ENCODE results near the gene SPAG16. TPM values are rescaled to one million over a fixed set of nuclear protein-coding genes. Genes with fewer than 3 reads are reported as not detected.
"Not testable (repeated sequence)": the region's sequence is repeated elsewhere in the genome, so short reads cannot be mapped to it uniquely, and the experiment has no call there.

Gene SPAG16
- total RNA-seq, 2 donors from 2014 or later = 15.5 to 22.8 TPM

DNA sequence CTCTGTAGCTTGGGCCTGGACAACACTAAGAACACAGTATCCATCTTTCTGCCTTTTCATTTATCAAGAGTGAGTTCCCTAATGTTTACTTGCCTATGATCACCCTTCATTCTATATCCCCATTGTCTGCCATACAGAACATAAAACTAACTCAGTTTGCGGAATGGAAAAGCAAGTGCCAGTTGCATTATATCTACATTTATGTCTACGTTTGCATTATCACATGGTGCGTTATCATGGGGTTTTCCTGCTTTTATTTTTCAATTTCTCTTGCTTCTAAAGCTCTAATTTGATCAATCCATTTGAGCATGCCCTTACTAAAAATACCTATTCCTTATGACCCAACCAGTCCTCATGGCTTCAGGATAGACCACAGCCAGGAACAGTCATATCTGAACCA, 704.9 kb downstream of the SPAG16 start:
- ATAC-seq = no peak

DNA sequence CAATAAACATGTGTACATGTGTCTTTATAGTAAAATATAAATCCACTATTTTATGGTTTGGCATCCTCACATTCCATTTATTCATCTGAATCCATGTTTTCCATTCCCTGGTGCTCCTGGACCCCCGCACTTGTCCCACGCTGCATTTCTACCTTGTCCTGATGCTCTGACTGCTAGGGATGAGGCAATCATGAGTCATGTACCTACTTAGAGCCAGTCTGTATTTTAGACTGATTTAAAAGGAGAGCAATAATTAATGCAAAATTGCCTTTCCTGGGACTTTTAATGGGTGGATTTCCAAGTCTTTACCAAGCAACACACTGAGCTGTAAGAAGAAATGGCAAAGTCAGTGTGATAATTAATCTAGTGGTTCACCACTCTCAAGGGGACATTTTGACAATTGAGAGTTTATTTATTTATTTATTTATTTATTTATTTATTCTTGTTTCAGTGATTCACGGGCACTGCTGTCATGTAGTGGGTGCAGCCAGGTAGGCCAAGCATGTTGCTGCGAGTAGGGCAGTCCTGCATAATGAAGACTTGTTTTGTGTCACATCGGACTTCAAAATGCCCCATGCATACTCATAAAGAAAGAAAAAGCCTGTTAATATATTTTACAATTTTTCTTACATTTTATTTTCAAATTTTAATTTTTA, 707.3 kb downstream of the SPAG16 start:
- ATAC-seq (no peak), DNase-seq (no peak)
- Histone ChIP-seq H3K4me1 (no peaks in the 10 kb centered on the region), H3K4me3 (no peak overlapping the region), H3K27ac (no peak overlapping the region), H3K36me3 (replicated peaks in 1 of 2; ENCODE audit: insufficient read depth in 1 of 2, low read depth in 2 of 2) (no peaks in the 10 kb centered on the region), H3K9me3 (no peaks in the 10 kb centered on the region), H3K27me3 (no peaks in the 10 kb centered on the region)
- WGBS, 2 donors = 72 to 87% methylated on average over 5 of the region's 5 CpGs
- intact Hi-C loops (cut with DNase I) = no loop called here
- TF ChIP-seq, protein P1, sequence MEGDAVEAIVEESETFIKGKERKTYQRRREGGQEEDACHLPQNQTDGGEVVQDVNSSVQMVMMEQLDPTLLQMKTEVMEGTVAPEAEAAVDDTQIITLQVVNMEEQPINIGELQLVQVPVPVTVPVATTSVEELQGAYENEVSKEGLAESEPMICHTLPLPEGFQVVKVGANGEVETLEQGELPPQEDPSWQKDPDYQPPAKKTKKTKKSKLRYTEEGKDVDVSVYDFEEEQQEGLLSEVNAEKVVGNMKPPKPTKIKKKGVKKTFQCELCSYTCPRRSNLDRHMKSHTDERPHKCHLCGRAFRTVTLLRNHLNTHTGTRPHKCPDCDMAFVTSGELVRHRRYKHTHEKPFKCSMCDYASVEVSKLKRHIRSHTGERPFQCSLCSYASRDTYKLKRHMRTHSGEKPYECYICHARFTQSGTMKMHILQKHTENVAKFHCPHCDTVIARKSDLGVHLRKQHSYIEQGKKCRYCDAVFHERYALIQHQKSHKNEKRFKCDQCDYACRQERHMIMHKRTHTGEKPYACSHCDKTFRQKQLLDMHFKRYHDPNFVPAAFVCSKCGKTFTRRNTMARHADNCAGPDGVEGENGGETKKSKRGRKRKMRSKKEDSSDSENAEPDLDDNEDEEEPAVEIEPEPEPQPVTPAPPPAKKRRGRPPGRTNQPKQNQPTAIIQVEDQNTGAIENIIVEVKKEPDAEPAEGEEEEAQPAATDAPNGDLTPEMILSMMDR (IDR thresholded peaks at IDR 0.05) = no peak
- TF ChIP-seq POLR2A (IDR thresholded peaks at IDR 0.05) = no peak

More for the DNA sequence above, 704.9 kb downstream of the SPAG16 start:
- Histone ChIP-seq H3K4me3 (no peak overlapping the region), H3K27ac (no peak overlapping the region), H3K27me3 (no peaks in the 10 kb centered on the region), H3K36me3 (replicated peaks in 1 of 2; ENCODE audit: insufficient read depth in 1 of 2, low read depth in 2 of 2) (no peaks in the 10 kb centered on the region), H3K4me1 (no peaks in the 10 kb centered on the region), H3K9me3 (no peaks in the 10 kb centered on the region)
- 88 to 93% methylated on average over 3 of the region's 3 CpGs for WGBS, 2 donors
- intact Hi-C loops (cut with DNase I) = no loop called here
- TF ChIP-seq, protein P1 (IDR thresholded peaks at IDR 0.05) = no peak
- DNase-seq = no peak

- H3K27me3 ChIP-seq = no peaks in the 10 kb centered on the region
- no peak overlapping the region for H3K4me3 ChIP-seq
- no peaks in the 10 kb centered on the region for H3K4me1 ChIP-seq
- ATAC-seq = no peak
- no peaks in the 10 kb centered on the region for H3K36me3 ChIP-seq (replicated peaks in 1 of 2; ENCODE audit: insufficient read depth in 1 of 2, low read depth in 2 of 2)
- intact Hi-C loops (cut with DNase I) = no loop called here
- no peak for DNase-seq
- no peak overlapping the region for H3K27ac ChIP-seq
- H3K9me3 ChIP-seq = no peaks in the 10 kb centered on the region
- no peak for TF ChIP-seq POLR2A (IDR thresholded peaks at IDR 0.05)
- TF ChIP-seq, protein P1 (IDR thresholded peaks at IDR 0.05) = no peak
- WGBS, 2 donors = 72 to 73% methylated on average over 1 of the region's 1 CpG
Measured at GRCh38 chr2:213995400-213996105, 711.3 kb downstream of the SPAG16 start.

DNA sequence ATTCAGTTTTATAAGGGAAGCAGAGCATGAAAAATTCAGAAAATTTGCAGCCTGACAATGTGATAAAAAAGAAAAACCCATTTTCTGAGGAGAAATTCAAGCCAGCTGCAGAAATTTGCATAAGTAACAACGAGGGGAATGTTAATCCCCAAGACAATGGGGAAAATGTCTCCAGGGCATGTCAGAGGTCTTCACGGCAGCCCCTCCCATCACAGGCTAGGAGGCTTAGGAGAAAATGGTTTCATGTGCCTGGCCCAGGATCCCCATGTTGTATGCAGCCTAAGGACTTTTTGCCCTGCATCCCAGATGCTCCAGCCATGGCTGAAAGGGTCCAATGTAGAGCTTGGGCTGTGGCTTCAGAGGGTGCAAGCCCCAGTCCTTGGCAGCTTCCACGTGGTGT, 714.7 kb downstream of the SPAG16 start:
- DNase-seq; intact Hi-C loops (cut with DNase I); H3K27ac ChIP-seq; H3K27me3 ChIP-seq; H3K9me3 ChIP-seq; H3K36me3 ChIP-seq (replicated peaks in 1 of 2; ENCODE audit: insufficient read depth in 1 of 2, low read depth in 2 of 2); ATAC-seq; H3K4me3 ChIP-seq; H3K4me1 ChIP-seq: not testable (repeated sequence)
- WGBS, 2 donors = 37 to 65% methylated on average over 2 to 3 of the region's 3 CpGs

GRCh38 chr2:214004463-214004862, 720.2 kb downstream of the SPAG16 start:
- intact Hi-C loops (cut with DNase I) = no loop called here
- Histone ChIP-seq H3K27me3 (no peaks in the 10 kb centered on the region), H3K9me3 (no peaks in the 10 kb centered on the region), H3K27ac (no peak overlapping the region), H3K4me3 (no peak overlapping the region), H3K4me1 (no peaks in the 10 kb centered on the region), H3K36me3 (replicated peaks in 1 of 2; ENCODE audit: insufficient read depth in 1 of 2, low read depth in 2 of 2) (no peaks in the 10 kb centered on the region)
- TF ChIP-seq POLR2A (IDR thresholded peaks at IDR 0.05) = no peak
- TF ChIP-seq, protein P1 (IDR thresholded peaks at IDR 0.05) = no peak
- WGBS, 2 donors = 72 to 74% methylated on average over 6 of the region's 6 CpGs
- DNase-seq (no peak), ATAC-seq (no peak)

All from body of pancreas (tissue), 4 donors.